H1 (cell line): ENCODE data around the gene ADCY1. TPM values are rescaled to one million over a fixed set of nuclear protein-coding genes. Genes with fewer than 3 reads are reported as not detected.

ENCODE experiments used
- CTCF ChIA-PET: fragments of 300-600 bp; sonication (Branson Sonifier 250); formaldehyde crosslinking; loops from one replicate; lab custom pipeline; 2021; ENCODE audit not compliant: partially characterized antibody; lab: Charles Lee
- POLR2A ChIA-PET: fragments of 300-600 bp; sonication (Branson Sonifier 250); formaldehyde crosslinking; loops from one replicate; lab custom pipeline; 2021; ENCODE audit warnings: inconsistent platforms; ENCODE audit not compliant: partially characterized antibody; lab: Charles Lee
- DNase-seq, 2 experiments: peaks; one replicate each; pipeline versions ENCODE4 v3.0.0 to v3.0.0-alpha.2; 2010 to 2022; ENCODE audit warnings: low spot score in 2 of 2, low read depth in 1 of 2, mixed read lengths in 1 of 2
- FAIRE-seq: peaks from 2 replicates; lab custom pipeline; 2011; peaks lifted over from hg19 to GRCh38; lab: Jason Lieb, UNC
- H2AFZ ChIP-seq: 2 replicates; pipeline ENCODE4 v1.8.1; 2012; ENCODE audit warnings: low read length, inconsistent platforms
- H2AK5ac ChIP-seq: 2 replicates; pipeline ENCODE4 v1.6.1; 2013; ENCODE audit warnings: low read depth, low read length
- H2BK120ac ChIP-seq: replicated peaks from 2 replicates; pipeline ENCODE3; 2013; ENCODE audit warnings: low read depth, low read length, inconsistent platforms
- H2BK12ac ChIP-seq: 2 replicates; pipeline ENCODE4 v1.6.1; 2013; ENCODE audit warnings: low read depth, low read length
- H2BK15ac ChIP-seq: 2 replicates; pipeline ENCODE4 v1.6.1; 2013; ENCODE audit warnings: low read length
- H2BK20ac ChIP-seq: 2 replicates; pipeline ENCODE4 v1.6.1; 2013; ENCODE audit warnings: low read length
- H2BK5ac ChIP-seq: 2 replicates; pipeline ENCODE4 v1.6.1; 2013; ENCODE audit warnings: low read depth, low read length
- H3K14ac ChIP-seq: 2 replicates; pipeline ENCODE4 v1.6.1; 2013; ENCODE audit warnings: inconsistent platforms; ENCODE audit not compliant: insufficient read length
- H3K18ac ChIP-seq: 2 replicates; pipeline ENCODE4 v1.6.1; 2013; ENCODE audit warnings: low read length; ENCODE audit errors: extremely low read depth
- H3K23ac ChIP-seq: 2 replicates; pipeline ENCODE4 v1.6.1; 2013; ENCODE audit warnings: inconsistent platforms; ENCODE audit not compliant: insufficient read length
- H3K23me2 ChIP-seq: 2 replicates; pipeline ENCODE4 v1.6.1; 2013; ENCODE audit warnings: low read depth, low read length
- H3K27ac ChIP-seq: 2 replicates; pipeline ENCODE4 v1.6.1; 2011; ENCODE audit warnings: low read depth, low read length, inconsistent platforms
- H3K27me3 ChIP-seq, 4 experiments: replicated peaks in 1 of 4; 1 replicate in 1 of 4; 2 replicates in 3 of 4; pipeline versions ENCODE4 v1.6.1 to v1.8.1; 2011 to 2013; ENCODE audit warnings: low read length in 3 of 4, mild to moderate bottlenecking in 3 of 4, inconsistent platforms in 2 of 4, mixed read lengths in 2 of 4, moderate library complexity in 1 of 4; ENCODE audit not compliant: control insufficient read depth in 3 of 4, insufficient read depth in 3 of 4; ENCODE audit errors: extremely low read depth in 1 of 4
- H3K36me3 ChIP-seq, 4 experiments: 2 replicates each; pipeline versions ENCODE4 v1.6.1 to v1.8.1; 2011 to 2013; ENCODE audit warnings: mild to moderate bottlenecking in 4 of 4, low read length in 3 of 4, moderate library complexity in 2 of 4, control low read depth in 1 of 4, inconsistent platforms in 1 of 4; ENCODE audit not compliant: insufficient read depth in 4 of 4, control insufficient read depth in 2 of 4
- H3K4ac ChIP-seq: replicated peaks from 2 replicates; pipeline ENCODE3; 2013; ENCODE audit warnings: low read length, low read depth, mixed read lengths, inconsistent platforms; ENCODE audit not compliant: insufficient read length
- H3K4me1 ChIP-seq, 4 experiments: replicated peaks in 1 of 4; 1 replicate in 1 of 4; 2 replicates in 3 of 4; pipeline versions ENCODE4 v1.6.1 to v1.8.1; 2011 to 2013; ENCODE audit warnings: low read length in 3 of 4, inconsistent platforms in 2 of 4, mixed read lengths in 1 of 4; ENCODE audit not compliant: insufficient read depth in 4 of 4, control insufficient read depth in 3 of 4
- H3K4me2 ChIP-seq, 2 experiments: 2 replicates each; pipeline versions ENCODE4 v1.6.1 to v1.8.1; 2011 to 2013; ENCODE audit warnings: low read depth in 2 of 2, low read length in 2 of 2, control low read depth in 1 of 2, inconsistent platforms in 1 of 2, mild to moderate bottlenecking in 1 of 2; ENCODE audit not compliant: insufficient read depth in 1 of 2
- H3K4me3 ChIP-seq, 4 experiments: fragments of 200-600, 300-600 bp in 1 of 4; sonication (generic), shearing (Covaris generic), sonication (Bioruptor Twin) in 1 of 4; 2 replicates each; pipeline versions ENCODE4 v1.5.1 to v1.8.1; 2011 to 2016; ENCODE audit warnings: low read length in 4 of 4, low read depth in 3 of 4, control low read depth in 2 of 4, inconsistent platforms in 2 of 4, mild to moderate bottlenecking in 2 of 4, mixed read lengths in 1 of 4, moderate library complexity in 1 of 4; ENCODE audit not compliant: insufficient read depth in 2 of 4; ENCODE audit errors: extremely low read depth in 1 of 4
- H3K56ac ChIP-seq: replicated peaks from 2 replicates; pipeline ENCODE3; 2013; ENCODE audit warnings: low read depth, mild to moderate bottlenecking, mixed read lengths, low read length, inconsistent platforms; ENCODE audit not compliant: insufficient read length
- H3K79me1 ChIP-seq: 2 replicates; pipeline ENCODE4 v1.6.1; 2013; ENCODE audit warnings: low read depth, low read length, control low read depth
- H3K79me2 ChIP-seq, 2 experiments: 2 replicates each; pipeline versions ENCODE4 v1.6.1 to v1.8.1; 2012 to 2013; ENCODE audit warnings: low read length in 2 of 2, mild to moderate bottlenecking in 2 of 2, inconsistent platforms in 1 of 2; ENCODE audit not compliant: insufficient read depth in 2 of 2, control insufficient read depth in 1 of 2
- H3K9ac ChIP-seq, 4 experiments: replicated peaks in 1 of 4; 1 replicate in 1 of 4; 2 replicates in 3 of 4; pipeline versions ENCODE4 v1.6.1 to v1.8.1; 2011 to 2013; ENCODE audit warnings: low read depth in 3 of 4, low read length in 3 of 4, control low read depth in 2 of 4, mild to moderate bottlenecking in 2 of 4, moderate library complexity in 2 of 4, inconsistent platforms in 1 of 4; ENCODE audit errors: extremely low read depth in 1 of 4
- H3K9me3 ChIP-seq, 2 experiments: 2 replicates each; pipeline versions ENCODE4 v1.6.1 to v1.8.1; 2012 to 2013; ENCODE audit warnings: mild to moderate bottlenecking in 2 of 2, moderate library complexity in 2 of 2, control low read depth in 1 of 2, inconsistent platforms in 1 of 2, low read depth in 1 of 2, low read length in 1 of 2, mixed read lengths in 1 of 2; ENCODE audit not compliant: insufficient read depth in 2 of 2
- H4K20me1 ChIP-seq, 2 experiments: replicated peaks in 1 of 2; 2 replicates each; pipeline versions ENCODE3 to v1.8.1; 2011 to 2013; ENCODE audit warnings: inconsistent platforms in 2 of 2, low read length in 2 of 2, mild to moderate bottlenecking in 1 of 2; ENCODE audit not compliant: insufficient read depth in 2 of 2, control insufficient read depth in 1 of 2
- H4K5ac ChIP-seq: 2 replicates; pipeline ENCODE4 v1.6.1; 2013; ENCODE audit warnings: low read length, low read depth, mixed read lengths, inconsistent platforms; ENCODE audit not compliant: insufficient read length
- H4K8ac ChIP-seq: 2 replicates; pipeline ENCODE4 v1.8.0; 2013; ENCODE audit warnings: mild to moderate bottlenecking, moderate library complexity, low read length, inconsistent platforms; ENCODE audit not compliant: insufficient read depth; ENCODE audit errors: extremely low read depth
- H4K91ac ChIP-seq: replicated peaks from 2 replicates; pipeline ENCODE3; 2013; ENCODE audit warnings: low read length, mixed read lengths, inconsistent platforms; ENCODE audit not compliant: insufficient read length
- CHD1 ChIP-seq: IDR thresholded peaks from 2 replicates; pipeline ENCODE4 v1.6.1; 2012; ENCODE audit warnings: low read depth, low read length, improper control_type of control experiment
- HDAC2 ChIP-seq, 2 experiments: fragments of 300-600 bp in 1 of 2; sonication (generic) in 1 of 2; IDR thresholded peaks; 2 replicates each; pipeline ENCODE4 v1.6.1; 2011 to 2012; ENCODE audit warnings: low read depth in 2 of 2, low read length in 2 of 2, mild to moderate bottlenecking in 2 of 2, moderate library complexity in 2 of 2, borderline replicate concordance in 1 of 2, inconsistent platforms in 1 of 2
- HDAC6 ChIP-seq: IDR thresholded peaks from one replicate; pipeline ENCODE4 v1.7.1; 2012; ENCODE audit warnings: low read depth, mild to moderate bottlenecking, inconsistent platforms, low read length, moderate library complexity
- MAFK ChIP-seq: IDR thresholded peaks from 2 replicates; pipeline ENCODE4 v1.6.1; 2012; ENCODE audit warnings: low read depth, mild to moderate bottlenecking, improper control_type of control experiment, low read length
- PHF8 ChIP-seq: fragments of 200-600 bp; sonication (generic); conservative IDR thresholded peaks from 2 replicates; pipeline ENCODE4 v1.7.1; 2012; ENCODE audit warnings: low read depth, mild to moderate bottlenecking, inconsistent platforms, low read length, moderate library complexity
- POLR2AphosphoS5 ChIP-seq: IDR thresholded peaks from 2 replicates; pipeline ENCODE4 v1.6.1; 2011; ENCODE audit warnings: low read depth, low read length
- SP2 ChIP-seq: IDR thresholded peaks from 2 replicates; pipeline ENCODE4 v1.6.1; 2012; ENCODE audit warnings: mild to moderate bottlenecking, low read length, inconsistent platforms
- SRF ChIP-seq: IDR thresholded peaks from 2 replicates; pipeline ENCODE4 v1.6.1; 2011; ENCODE audit warnings: mild to moderate bottlenecking, low read depth, low read length, moderate library complexity
- TAF7 ChIP-seq: optimal IDR thresholded peaks from 2 replicates; pipeline ENCODE3; 2011; ENCODE audit warnings: low read depth, mild to moderate bottlenecking, inconsistent platforms, low read length, moderate library complexity, borderline replicate concordance
- TCF12 ChIP-seq: IDR thresholded peaks from 2 replicates; pipeline ENCODE4 v1.6.1; 2011; ENCODE audit warnings: low read depth, mild to moderate bottlenecking, low read length
- WGBS, 2 experiments: shearing (Covaris generic) in 1 of 2; methylation state at CpG; one replicate each; pipeline versions ENCODE4 v1.1.6 to v1.1.7; 2013 to 2015; ENCODE audit warnings: low lambda C conversion rate in 2 of 2, mixed read lengths in 2 of 2, inconsistent platforms in 1 of 2, low coverage in 1 of 2, missing lambda C conversion rate in 1 of 2; ENCODE audit not compliant: insufficient replicate concordance in 2 of 2, insufficient coverage in 1 of 2, insufficient read length in 1 of 2; ENCODE audit errors: extremely low coverage in 1 of 2, missing lambda C conversion rate in 1 of 2; 5-methylcytosine and 5-hydroxymethylcytosine counted together
- polyA plus RNA-seq, 7 experiments: library from polyadenylated mRNA; depleted of rRNA in 3 of 7; stranded (reverse) in 5 of 7; unstranded in 2 of 7; fragments of >200 nt in 5 of 7; fragments of 200-250 nt in 2 of 7; gene quantifications; 1 replicate in 5 of 7; 2 replicates in 1 of 7; 4 replicates in 1 of 7; pipeline versions ENCODE4 v1.2.1 to v1.2.3, GENCODE V29; 2011 to 2013; ENCODE audit warnings: missing spikeins in 2 of 7, mixed read lengths in 2 of 7
- total RNA-seq: library from RNA; stranded (reverse); fragmentation: NEBNext Ultra II Directional; extraction: Animal tissue kit (Norgen Biotek cat#: 25700); gene quantifications from 2 replicates; pipeline ENCODE4 v1.2.1, GENCODE V29; 2021

Gene ADCY1
- total and polyA plus RNA-seq, 2 of the 8 experiments (the other 6 are each of a cell fraction or from before 2014, with no cell fraction given): 7.9 to 26.9 TPM

GRCh38 chr7:45691155-45691656 is 117.0 kb downstream of the ADCY1 start:
- Histone ChIP-seq H2BK15ac (no peak overlapping the region), H2AK5ac (no peak overlapping the region), H2BK20ac (no peak overlapping the region), H3K36me3 (peaks cover 0 to 8% (median 3%) of the 10 kb centered on the region in 4 experiments; a peak in 4 of 8 replicates), H3K9me3 (no peaks in the 10 kb centered on the region), H3K23ac (no peak overlapping the region), H3K27ac (no peak overlapping the region), H3K79me1 (peaks cover 3% of the 10 kb centered on the region; the same call in 1 of the 2 replicates), H3K4me1 (no peaks in the 10 kb centered on the region), H4K8ac (no peak overlapping the region), H4K91ac (no peak overlapping the region), H3K4me2 (no peak overlapping the region), H4K5ac (no peak overlapping the region), H3K27me3 (no peaks in the 10 kb centered on the region), H3K23me2 (no peaks in the 10 kb centered on the region), H2BK12ac (no peak overlapping the region), H2BK120ac (no peak overlapping the region), H3K14ac (no peak overlapping the region), H2BK5ac (no peak overlapping the region), H3K79me2 (no peaks in the 10 kb centered on the region), H3K4me3 (no peak overlapping the region), H3K4ac (no peak overlapping the region), H4K20me1 (peaks cover 0 to 2% of the 10 kb centered on the region in 2 experiments), H3K56ac (no peak overlapping the region), H3K9ac (no peak overlapping the region), H2AFZ (no peak overlapping the region), H3K18ac (no peak overlapping the region)
- POLR2A ChIA-PET: no interaction called here
- DNase-seq (peak in 1 of 2 experiments; percentile 24), FAIRE-seq (no peak)
- CTCF ChIA-PET: no interaction called here
- WGBS, 2 experiments: 94% methylated on average over 6 of the region's 6 CpGs; no CpG with 5 or more reads in 1 of the 2 experiments
- TF ChIP-seq TCF12: no peak
- TF ChIP-seq CHD1: no peak
- no peak for TF ChIP-seq TAF7
- no peak for TF ChIP-seq SRF
- TF ChIP-seq MAFK: no peak
- no peak for TF ChIP-seq POLR2AphosphoS5
- TF ChIP-seq HDAC2 (IDR thresholded peaks at IDR 0.05; ENCODE audit: borderline replicate concordance in 1 of 2, low read depth in 2 of 2, low read length in 2 of 2): no peak
- no peak for TF ChIP-seq PHF8
- no peak for TF ChIP-seq HDAC6
- no peak for TF ChIP-seq SP2
